MCF 10A (cell line): Measurements from ENCODE around the gene IL25. TPM values are rescaled to one million over a fixed set of nuclear protein-coding genes. Genes with fewer than 3 reads are reported as not detected.

Source experiments
- BruUV-seq: library from RNA; stranded (reverse); fragments of 400-500 nt; replicated peaks from 2 replicates; lab custom pipeline; 2021; lab: Mats Ljungman, UMichigan
- CTCF ChIA-PET: fragments of 300-600 bp; sonication (Branson Sonifier 250); formaldehyde crosslinking; extraction: SDS; loops from one replicate; lab custom pipeline; 2021; ENCODE audit warnings: antibody characterized with exemption, inconsistent platforms; lab: Yijun Ruan, JAX
- POLR2A ChIA-PET: fragments of 300-600, 350-650 bp; sonication (Branson Sonifier 250); formaldehyde crosslinking; extraction: SDS; loops from one replicate; lab custom pipeline; 2020; ENCODE audit warnings: antibody characterized with exemption, inconsistent platforms; lab: Yijun Ruan, JAX
- DNase-seq: peaks from one replicate; pipeline ENCODE4 v3.0.0-alpha.2; 2018; ENCODE audit not compliant: unreplicated experiment
- H3K27ac Mint-ChIP-seq: one replicate; pipeline ENCODE4 v1.8.0; 2022; ENCODE audit warnings: mild to moderate bottlenecking, low read depth, mixed read lengths; ENCODE audit not compliant: unreplicated experiment
- H3K27me3 Mint-ChIP-seq: one replicate; pipeline ENCODE4 v1.8.0; 2022; ENCODE audit warnings: mixed read lengths; ENCODE audit not compliant: insufficient read depth, unreplicated experiment
- H3K36me3 Mint-ChIP-seq: one replicate; pipeline ENCODE4 v1.8.0; 2022; ENCODE audit warnings: mild to moderate bottlenecking, moderate library complexity, mixed read lengths; ENCODE audit not compliant: insufficient read depth, unreplicated experiment
- H3K4me1 Mint-ChIP-seq: one replicate; pipeline ENCODE4 v1.8.0; 2022; ENCODE audit warnings: mixed read lengths; ENCODE audit not compliant: insufficient read depth, unreplicated experiment
- H3K4me3 Mint-ChIP-seq: one replicate; pipeline ENCODE4 v1.8.0; 2022; ENCODE audit warnings: mild to moderate bottlenecking, moderate library complexity, mixed read lengths; ENCODE audit not compliant: unreplicated experiment
- H3K9me3 Mint-ChIP-seq: one replicate; pipeline ENCODE4 v1.8.0; 2022; ENCODE audit warnings: mixed read lengths; ENCODE audit not compliant: unreplicated experiment
- intact Hi-C: fragments of 100-400 bp; cut with micrococcal nuclease; formaldehyde crosslinking; loops from 2 replicates; pipeline ENCODE4 v1.14.1; 2022
- total RNA-seq: library from RNA; stranded (reverse); gene quantifications from 2 replicates; pipeline ENCODE4 v1.2.3, GENCODE V29; 2022
- TF ChIP-seq, protein P1 (sequence below): fragments of 200-600 bp; IDR thresholded peaks from one replicate; pipeline ENCODE4 v1.8.0; 2022; ENCODE audit warnings: antibody characterized with exemption, mild to moderate bottlenecking; ENCODE audit not compliant: unreplicated experiment

IL25 gene
- total RNA-seq, 1 experiment from 2014 or later, result not detected

GRCh38 chr14:23339506-23340268 lies 32.9 kb upstream of the IL25 start:
- no peaks in the 10 kb centered on the region for H3K36me3 Mint-ChIP-seq
- ChIA-PET POLR2A (interaction anchor here (1.5 kb wide), 1 partner anchor 18 kb away, joined by 6 read pairs; the partner anchor contains the start of gene PABPN1), CTCF (no interaction called here)
- DNase-seq, result no peak
- BruUV-seq, result no TSS peak
- intact Hi-C loops, result no loop called here
- no peaks in the 10 kb centered on the region for H3K27me3 Mint-ChIP-seq
- no peak overlapping the region for H3K4me3 Mint-ChIP-seq
- no peak overlapping the region for H3K27ac Mint-ChIP-seq
- TF ChIP-seq, protein P1, sequence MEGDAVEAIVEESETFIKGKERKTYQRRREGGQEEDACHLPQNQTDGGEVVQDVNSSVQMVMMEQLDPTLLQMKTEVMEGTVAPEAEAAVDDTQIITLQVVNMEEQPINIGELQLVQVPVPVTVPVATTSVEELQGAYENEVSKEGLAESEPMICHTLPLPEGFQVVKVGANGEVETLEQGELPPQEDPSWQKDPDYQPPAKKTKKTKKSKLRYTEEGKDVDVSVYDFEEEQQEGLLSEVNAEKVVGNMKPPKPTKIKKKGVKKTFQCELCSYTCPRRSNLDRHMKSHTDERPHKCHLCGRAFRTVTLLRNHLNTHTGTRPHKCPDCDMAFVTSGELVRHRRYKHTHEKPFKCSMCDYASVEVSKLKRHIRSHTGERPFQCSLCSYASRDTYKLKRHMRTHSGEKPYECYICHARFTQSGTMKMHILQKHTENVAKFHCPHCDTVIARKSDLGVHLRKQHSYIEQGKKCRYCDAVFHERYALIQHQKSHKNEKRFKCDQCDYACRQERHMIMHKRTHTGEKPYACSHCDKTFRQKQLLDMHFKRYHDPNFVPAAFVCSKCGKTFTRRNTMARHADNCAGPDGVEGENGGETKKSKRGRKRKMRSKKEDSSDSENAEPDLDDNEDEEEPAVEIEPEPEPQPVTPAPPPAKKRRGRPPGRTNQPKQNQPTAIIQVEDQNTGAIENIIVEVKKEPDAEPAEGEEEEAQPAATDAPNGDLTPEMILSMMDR, result no peak
- H3K9me3 Mint-ChIP-seq, result no peaks in the 10 kb centered on the region
- no peaks in the 10 kb centered on the region for H3K4me1 Mint-ChIP-seq

DNA sequence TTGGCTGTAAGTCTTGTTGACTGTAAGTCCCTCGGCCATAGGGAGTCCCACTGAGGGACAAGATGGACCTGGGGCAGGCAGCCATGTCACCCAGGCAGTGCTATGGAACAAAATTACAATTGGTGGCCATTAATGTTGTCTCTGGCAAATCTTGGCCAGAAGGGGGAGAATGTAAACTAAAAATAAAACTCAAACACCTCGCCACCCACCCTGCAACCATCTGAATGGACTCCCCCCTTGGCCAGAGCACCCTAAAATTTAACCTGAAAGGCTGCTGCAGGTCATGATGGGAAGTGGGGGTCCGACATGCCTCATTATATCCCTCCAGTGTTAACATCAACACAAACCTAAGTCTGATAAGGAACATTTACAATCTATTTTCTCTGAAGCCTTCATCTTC lies 28.1 kb upstream of the IL25 start:
- intact Hi-C loops, result no loop called here
- BruUV-seq, result no TSS peak
- TF ChIP-seq, protein P1, result no peak
- no peaks in the 10 kb centered on the region for H3K36me3 Mint-ChIP-seq
- no peak overlapping the region for H3K27ac Mint-ChIP-seq
- H3K4me1 Mint-ChIP-seq, result no peaks in the 10 kb centered on the region
- peaks cover 7% of the 10 kb centered on the region for H3K27me3 Mint-ChIP-seq
- no peak for DNase-seq
- H3K9me3 Mint-ChIP-seq, result no peaks in the 10 kb centered on the region
- POLR2A ChIA-PET, result no interaction called here
- H3K4me3 Mint-ChIP-seq, result no peak overlapping the region
- CTCF ChIA-PET, result no interaction called here

- CTCF ChIA-PET, result interaction anchor here (0.6 to 1.9 kb wide), 6 partner anchors 10 to 461 kb away, joined by 3 to 6 read pairs (median 3); no protein-coding TSS in a partner anchor
- POLR2A ChIA-PET, result no interaction called here
- H3K9me3 Mint-ChIP-seq, result peaks cover 7% of the 10 kb centered on the region
Observed at GRCh38 chr14:23345987-23346692, 26.5 kb upstream of the IL25 start.

More at GRCh38 chr14:23345987-23346692, 26.5 kb upstream of the IL25 start:
- no peaks in the 10 kb centered on the region for H3K36me3 Mint-ChIP-seq
- no peak overlapping the region for H3K27ac Mint-ChIP-seq
- no TSS peak for BruUV-seq
- TF ChIP-seq, protein P1, result no peak
- H3K4me1 Mint-ChIP-seq, result no peaks in the 10 kb centered on the region
- intact Hi-C loops, result no loop called here
- H3K4me3 Mint-ChIP-seq, result no peak overlapping the region
- H3K27me3 Mint-ChIP-seq, result peaks cover 24% of the 10 kb centered on the region
- no peak for DNase-seq
